IPS-20b (cell line): Measurements from ENCODE around the gene HIVEP1.

Experiments
- H3K27ac ChIP-seq: one replicate; pipeline ENCODE4 v1.5.1; 2013; ENCODE audit warnings: low read length
- H3K27me3 ChIP-seq: 2 replicates; pipeline ENCODE4 v1.6.1; 2013; ENCODE audit warnings: mild to moderate bottlenecking, low read length, inconsistent platforms; ENCODE audit not compliant: insufficient read depth
- H3K36me3 ChIP-seq: 2 replicates; pipeline ENCODE4 v1.6.1; 2013; ENCODE audit warnings: low read depth, mild to moderate bottlenecking, inconsistent platforms, low read length, moderate library complexity; ENCODE audit not compliant: insufficient read depth
- H3K4me1 ChIP-seq: 2 replicates; pipeline ENCODE4 v1.6.1; 2013; ENCODE audit warnings: mild to moderate bottlenecking, control low read depth, inconsistent platforms, low read length, moderate library complexity; ENCODE audit not compliant: insufficient read depth
- H3K4me3 ChIP-seq: 2 replicates; pipeline ENCODE4 v1.5.1; 2013; ENCODE audit warnings: mild to moderate bottlenecking, low read length, inconsistent platforms
- H3K9ac ChIP-seq: 2 replicates; pipeline ENCODE4 v1.6.1; 2013; ENCODE audit warnings: low read depth, mild to moderate bottlenecking, inconsistent platforms, low read length, moderate library complexity
- H3K9me3 ChIP-seq: 2 replicates; pipeline ENCODE4 v1.6.1; 2013; ENCODE audit warnings: mild to moderate bottlenecking, low read depth, low read length, inconsistent platforms; ENCODE audit not compliant: insufficient read depth

The HIVEP1 gene

DNA sequence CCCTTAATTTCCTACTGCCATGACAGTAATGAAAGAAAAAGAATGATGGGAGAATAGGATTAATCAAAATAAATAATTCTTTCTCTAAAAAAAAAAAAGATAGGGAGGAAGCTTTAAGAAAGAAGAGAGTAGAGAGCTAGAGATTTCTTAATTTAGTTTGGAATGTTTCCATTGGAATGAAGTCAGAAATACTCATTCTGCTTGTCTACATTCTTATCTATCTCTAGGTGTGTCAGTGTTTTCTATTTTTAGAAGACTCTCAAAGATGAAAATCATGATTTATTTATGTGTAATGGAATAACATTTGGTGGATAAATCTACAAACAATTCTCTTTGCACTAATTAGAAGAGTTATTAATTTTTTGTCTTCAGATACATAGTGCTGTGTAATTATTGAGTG is 38.0 kb upstream of the HIVEP1 start:
- Histone ChIP-seq H3K27me3 (no peaks in the 10 kb centered on the region), H3K36me3 (no peaks in the 10 kb centered on the region), H3K9ac (no peak overlapping the region), H3K4me3 (no peak overlapping the region), H3K9me3 (no peaks in the 10 kb centered on the region), H3K27ac (peak overlapping the region; percentile 73), H3K4me1 (peaks cover 24% of the 10 kb centered on the region)

DNA sequence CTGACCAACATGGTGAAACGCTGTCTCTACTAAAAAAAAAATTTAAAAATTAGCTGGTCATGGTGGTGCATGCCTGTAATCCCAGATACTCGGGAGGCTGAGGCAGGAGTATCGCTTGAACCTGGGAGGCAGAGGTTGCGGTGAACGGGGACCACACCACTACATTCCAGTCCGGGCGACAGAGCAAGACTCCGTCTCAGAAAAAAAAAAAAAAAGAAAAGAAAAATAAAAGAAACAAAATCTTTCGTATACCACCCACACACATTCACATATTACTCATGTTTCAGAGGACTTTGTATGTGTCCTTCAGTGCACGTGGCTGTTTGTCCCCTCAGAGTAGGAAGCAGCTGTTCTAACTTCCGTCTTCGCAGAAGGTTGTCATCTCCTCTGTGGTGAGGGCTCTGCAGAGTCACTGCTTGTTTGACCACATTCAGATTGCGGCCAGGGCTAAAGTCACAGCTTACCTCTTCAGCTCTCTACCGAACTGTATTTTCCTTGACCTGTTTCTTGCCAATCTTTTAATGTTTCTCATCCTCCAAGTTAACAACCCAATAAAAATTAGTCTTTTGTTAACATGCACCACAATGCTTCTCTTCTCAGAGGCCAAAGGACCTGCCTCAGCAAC is 36.6 kb upstream of the HIVEP1 start:
- Histone ChIP-seq H3K27ac (no peak overlapping the region), H3K9ac (no peak overlapping the region)

DNA sequence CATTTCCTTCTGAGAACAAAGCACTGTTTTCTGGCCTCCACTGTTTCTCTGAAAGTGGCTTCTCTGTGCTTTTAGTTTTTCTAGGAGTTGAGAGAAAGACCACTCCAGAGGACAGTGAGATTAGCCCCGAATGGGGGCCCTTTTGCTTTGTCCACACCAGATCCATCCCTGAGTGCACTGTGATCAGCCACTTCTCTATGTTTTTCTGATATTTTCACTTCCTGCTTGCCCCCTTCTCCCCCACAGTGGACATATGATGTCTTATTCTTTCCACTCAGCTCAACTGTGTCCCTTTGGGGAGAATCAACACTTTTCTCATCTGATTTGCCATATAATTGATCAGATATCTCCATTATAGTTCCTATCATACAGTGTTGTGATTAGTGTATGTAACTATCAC is 35.6 kb upstream of the HIVEP1 start:
- Histone ChIP-seq H3K9ac (no peak overlapping the region), H3K27ac (no peak overlapping the region), H3K9me3 (no peaks in the 10 kb centered on the region), H3K4me3 (no peak overlapping the region), H3K4me1 (peaks cover 20% of the 10 kb centered on the region), H3K27me3 (no peaks in the 10 kb centered on the region), H3K36me3 (no peaks in the 10 kb centered on the region)

More for the DNA sequence above, 36.6 kb upstream of the HIVEP1 start:
- Histone ChIP-seq H3K4me3 (no peak overlapping the region), H3K9me3 (no peaks in the 10 kb centered on the region), H3K36me3 (no peaks in the 10 kb centered on the region), H3K27me3 (no peaks in the 10 kb centered on the region), H3K4me1 (peaks cover 24% of the 10 kb centered on the region)

- peaks cover 15% of the 10 kb centered on the region for H3K4me1 ChIP-seq
- H3K27me3 ChIP-seq: no peaks in the 10 kb centered on the region
- no peak overlapping the region for H3K27ac ChIP-seq
- H3K9me3 ChIP-seq: no peaks in the 10 kb centered on the region
- no peak overlapping the region for H3K4me3 ChIP-seq
- H3K9ac ChIP-seq: no peak overlapping the region
- no peaks in the 10 kb centered on the region for H3K36me3 ChIP-seq
These were observed 34.9 kb upstream of the HIVEP1 start for GRCh38 chr6:11977193-11977592.

GRCh38 chr6:11977738-11978137 is 34.4 kb upstream of the HIVEP1 start:
- H3K27me3 ChIP-seq: no peaks in the 10 kb centered on the region
- no peak overlapping the region for H3K9ac ChIP-seq
- no peaks in the 10 kb centered on the region for H3K36me3 ChIP-seq
- no peaks in the 10 kb centered on the region for H3K9me3 ChIP-seq
- H3K4me1 ChIP-seq: peaks cover 9% of the 10 kb centered on the region; the same call in 1 of the 2 replicates
- H3K4me3 ChIP-seq: no peak overlapping the region
- H3K27ac ChIP-seq: no peak overlapping the region

GRCh38 chr6:11978169-11978987 is 33.7 kb upstream of the HIVEP1 start:
- H3K9ac ChIP-seq: no peak overlapping the region
- peaks cover 3% of the 10 kb centered on the region; the same call in 1 of the 2 replicates for H3K4me1 ChIP-seq
- no peaks in the 10 kb centered on the region for H3K9me3 ChIP-seq
- no peaks in the 10 kb centered on the region for H3K36me3 ChIP-seq
- H3K27me3 ChIP-seq: no peaks in the 10 kb centered on the region
- no peak overlapping the region for H3K27ac ChIP-seq
- no peak overlapping the region for H3K4me3 ChIP-seq

GRCh38 chr6:11979866-11980265 is 32.2 kb upstream of the HIVEP1 start:
- H3K9me3 ChIP-seq: no peaks in the 10 kb centered on the region
- H3K4me3 ChIP-seq: no peak overlapping the region
- H3K36me3 ChIP-seq: no peaks in the 10 kb centered on the region
- no peak overlapping the region for H3K27ac ChIP-seq
- H3K9ac ChIP-seq: no peak overlapping the region
- no peaks in the 10 kb centered on the region for H3K4me1 ChIP-seq
- H3K27me3 ChIP-seq: no peaks in the 10 kb centered on the region

DNA sequence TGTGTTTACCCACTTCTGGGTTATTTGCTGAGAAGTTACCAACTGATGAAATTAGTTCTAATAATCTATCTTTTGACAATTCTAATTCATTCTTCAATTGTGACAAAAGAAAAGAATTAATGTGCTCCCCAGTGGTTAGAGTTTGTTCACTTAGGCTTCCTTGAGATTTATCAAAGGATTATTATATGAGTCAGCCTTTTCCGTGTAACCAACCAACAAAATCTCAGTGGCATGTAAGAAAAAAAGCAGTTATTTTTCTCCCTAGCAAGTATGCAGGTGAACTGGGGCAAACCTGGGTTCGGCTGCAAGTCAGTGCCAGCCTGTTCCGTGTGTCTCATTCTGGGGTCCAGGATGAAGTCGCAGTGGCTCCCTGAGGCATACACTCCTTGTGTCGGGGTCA is 28.8 kb upstream of the HIVEP1 start:
- Histone ChIP-seq H3K4me3 (no peak overlapping the region), H3K36me3 (no peaks in the 10 kb centered on the region), H3K27ac (no peak overlapping the region), H3K4me1 (no peaks in the 10 kb centered on the region), H3K9ac (no peak overlapping the region), H3K27me3 (no peaks in the 10 kb centered on the region), H3K9me3 (no peaks in the 10 kb centered on the region)

GRCh38 chr6:11987386-11987785 is 24.7 kb upstream of the HIVEP1 start:
- H3K36me3 ChIP-seq: no peaks in the 10 kb centered on the region
- no peak overlapping the region for H3K9ac ChIP-seq
- no peak overlapping the region for H3K27ac ChIP-seq
- H3K4me3 ChIP-seq: no peak overlapping the region
- peaks cover 3% of the 10 kb centered on the region; the same call in 1 of the 2 replicates for H3K4me1 ChIP-seq
- H3K9me3 ChIP-seq: no peaks in the 10 kb centered on the region
- no peaks in the 10 kb centered on the region for H3K27me3 ChIP-seq

- H3K9ac ChIP-seq: no peak overlapping the region
- no peaks in the 10 kb centered on the region for H3K27me3 ChIP-seq
- no peak overlapping the region for H3K4me3 ChIP-seq
- H3K9me3 ChIP-seq: no peaks in the 10 kb centered on the region
- H3K36me3 ChIP-seq: no peaks in the 10 kb centered on the region
- H3K4me1 ChIP-seq: peaks cover 9% of the 10 kb centered on the region; the same call in 1 of the 2 replicates
- no peak overlapping the region for H3K27ac ChIP-seq
These were observed 22.7 kb upstream of the HIVEP1 start for GRCh38 chr6:11989386-11989785.

- Histone ChIP-seq H3K4me3 (no peak overlapping the region), H3K27me3 (no peaks in the 10 kb centered on the region), H3K9me3 (no peaks in the 10 kb centered on the region), H3K27ac (no peak overlapping the region), H3K4me1 (peaks cover 9% of the 10 kb centered on the region; the same call in 1 of the 2 replicates), H3K36me3 (no peaks in the 10 kb centered on the region), H3K9ac (no peak overlapping the region)
These were observed 20.0 kb upstream of the HIVEP1 start for GRCh38 chr6:11992086-11992485.

DNA sequence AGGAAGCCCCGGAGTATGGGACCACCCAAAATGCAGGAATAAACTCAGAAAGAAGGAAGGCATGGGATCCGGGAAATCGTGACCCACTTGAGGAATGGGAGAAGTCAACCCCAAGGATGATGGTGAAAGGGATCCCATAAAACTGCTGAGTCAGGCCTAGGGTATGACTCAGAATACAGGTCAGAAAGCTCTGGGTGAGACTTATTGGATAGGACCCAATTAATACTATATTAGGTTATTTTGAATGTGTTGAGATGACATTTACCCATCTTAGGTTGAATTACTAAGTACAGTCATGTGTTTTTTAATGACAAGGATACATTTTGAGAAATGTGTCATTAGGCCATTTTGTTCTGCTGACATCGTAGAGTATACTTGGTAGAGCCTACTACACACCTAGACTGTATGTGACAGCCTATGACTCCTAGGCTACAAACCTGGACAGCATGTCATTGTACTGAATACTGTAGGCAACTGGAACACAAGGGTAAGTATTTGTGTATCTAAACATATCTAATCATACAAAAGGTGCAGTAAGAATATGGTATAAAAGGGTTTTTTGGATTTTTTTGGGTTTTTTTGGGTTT is 17.1 kb upstream of the HIVEP1 start:
- no peak overlapping the region for H3K4me3 ChIP-seq

More for the DNA sequence above, 17.1 kb upstream of the HIVEP1 start:
- H3K27me3 ChIP-seq: no peaks in the 10 kb centered on the region
- H3K9me3 ChIP-seq: no peaks in the 10 kb centered on the region
- H3K4me1 ChIP-seq: peaks cover 9% of the 10 kb centered on the region; the same call in 1 of the 2 replicates
- no peak overlapping the region for H3K27ac ChIP-seq
- no peaks in the 10 kb centered on the region for H3K36me3 ChIP-seq
- no peak overlapping the region for H3K9ac ChIP-seq
